Trophoblast cell (in vitro differentiated cells and primary cell): Measurements from ENCODE around the gene KLC1.

Experiments used
- DNase-seq, 2 donors: peaks; one replicate each; pipeline ENCODE4 v3.0.0-alpha.2; 2016
- H2AFZ ChIP-seq: 2 replicates; pipeline ENCODE4 v1.6.1; 2013; ENCODE audit warnings: low read length, moderate library complexity, mild to moderate bottlenecking; ENCODE audit not compliant: insufficient read depth, poor library complexity
- H2AK5ac ChIP-seq: 2 replicates; pipeline ENCODE4 v1.6.1; 2013; ENCODE audit warnings: mild to moderate bottlenecking, low read length
- H2BK120ac ChIP-seq: 2 replicates; pipeline ENCODE4 v1.6.1; 2013; ENCODE audit warnings: low read length, mild to moderate bottlenecking, moderate library complexity; ENCODE audit not compliant: insufficient read depth, poor library complexity
- H2BK12ac ChIP-seq: 2 replicates; pipeline ENCODE4 v1.6.1; 2013; ENCODE audit warnings: mild to moderate bottlenecking, low read length, moderate library complexity
- H2BK5ac ChIP-seq: 2 replicates; pipeline ENCODE4 v1.6.1; 2013; ENCODE audit warnings: low read length, low read depth, moderate library complexity, mild to moderate bottlenecking; ENCODE audit not compliant: poor library complexity
- H3K14ac ChIP-seq: 2 replicates; pipeline ENCODE4 v1.6.1; 2013; ENCODE audit warnings: mild to moderate bottlenecking, low read length
- H3K18ac ChIP-seq: 2 replicates; pipeline ENCODE4 v1.6.1; 2013; ENCODE audit warnings: mild to moderate bottlenecking, low read length
- H3K23ac ChIP-seq: 2 replicates; pipeline ENCODE4 v1.6.1; 2013; ENCODE audit warnings: low read length
- H3K27ac ChIP-seq: 2 replicates; pipeline ENCODE4 v1.5.1; 2013; ENCODE audit warnings: low read depth, mild to moderate bottlenecking, inconsistent platforms, low read length, moderate library complexity
- H3K27me3 ChIP-seq: 2 replicates; pipeline ENCODE4 v1.6.1; 2013; ENCODE audit warnings: inconsistent platforms, mild to moderate bottlenecking, low read length, moderate library complexity; ENCODE audit not compliant: insufficient read depth
- H3K36me3 ChIP-seq, 2 experiments: 1 replicate in 1 of 2; 2 replicates in 1 of 2; pipeline ENCODE4 v1.6.1; 2013; ENCODE audit warnings: low read length in 2 of 2, mild to moderate bottlenecking in 2 of 2, moderate library complexity in 1 of 2; ENCODE audit not compliant: insufficient read depth in 2 of 2, control insufficient read depth in 1 of 2
- H3K4ac ChIP-seq: 2 replicates; pipeline ENCODE4 v1.6.1; 2013; ENCODE audit warnings: low read depth, mild to moderate bottlenecking, low read length, moderate library complexity
- H3K4me1 ChIP-seq, 2 experiments: 1 replicate in 1 of 2; 2 replicates in 1 of 2; pipeline ENCODE4 v1.6.1; 2013; ENCODE audit warnings: low read length in 2 of 2, mild to moderate bottlenecking in 2 of 2, moderate library complexity in 1 of 2; ENCODE audit not compliant: insufficient read depth in 2 of 2, control insufficient read depth in 1 of 2
- H3K4me2 ChIP-seq: 2 replicates; pipeline ENCODE4 v1.6.1; 2013; ENCODE audit warnings: inconsistent platforms, mild to moderate bottlenecking, low read length, moderate library complexity
- H3K4me3 ChIP-seq: 2 replicates; pipeline ENCODE4 v1.5.1; 2013; ENCODE audit warnings: mild to moderate bottlenecking, low read depth, low read length, inconsistent platforms
- H3K79me1 ChIP-seq: one replicate; pipeline ENCODE4 v1.6.1; 2013; ENCODE audit warnings: low read length
- H3K79me2 ChIP-seq: 2 replicates; pipeline ENCODE4 v1.6.1; 2013; ENCODE audit warnings: low read length, mild to moderate bottlenecking; ENCODE audit not compliant: control insufficient read depth, insufficient read depth, poor library complexity
- H3K9ac ChIP-seq: 2 replicates; pipeline ENCODE4 v1.6.1; 2013; ENCODE audit warnings: mild to moderate bottlenecking, low read length
- H3K9me3 ChIP-seq: 2 replicates; pipeline ENCODE4 v1.6.1; 2013; ENCODE audit warnings: low read depth, mild to moderate bottlenecking, control low read depth, inconsistent platforms, low read length; ENCODE audit not compliant: insufficient read depth
- H4K12ac ChIP-seq: 2 replicates; pipeline ENCODE4 v1.6.1; 2013; ENCODE audit warnings: low read depth, mild to moderate bottlenecking, low read length, moderate library complexity
- H4K8ac ChIP-seq: 2 replicates; pipeline ENCODE4 v1.6.1; 2013; ENCODE audit warnings: low read depth, mild to moderate bottlenecking, low read length, moderate library complexity
- H4K91ac ChIP-seq: one replicate; pipeline ENCODE4 v1.6.1; 2013; ENCODE audit warnings: low read depth, mild to moderate bottlenecking, low read length, moderate library complexity
- WGBS: extraction: QIAGEN DNeasy Blood & Tissue Kit; methylation state at CpG from one replicate; pipeline ENCODE4 v1.1.7; 2013; ENCODE audit warnings: missing lambda C conversion rate; ENCODE audit not compliant: insufficient read length, insufficient coverage; ENCODE audit errors: extremely low coverage; 5-methylcytosine and 5-hydroxymethylcytosine counted together

The KLC1 gene

GRCh38 chr14:103611215-103611614, 17.8 kb upstream of the KLC1 start:
- Histone ChIP-seq H3K23ac (no peak overlapping the region), H3K79me2 (no peaks in the 10 kb centered on the region), H3K79me1 (no peaks in the 10 kb centered on the region), H3K27ac (no peak overlapping the region), H3K27me3 (no peaks in the 10 kb centered on the region), H3K4ac (no peak overlapping the region), H3K9me3 (peaks cover 12% of the 10 kb centered on the region), H2AFZ (no peak overlapping the region), H3K4me2 (no peak overlapping the region), H3K4me1 (no peaks in the 10 kb centered on the region), H4K91ac (no peak overlapping the region), H3K4me3 (no peak overlapping the region), H2BK5ac (no peak overlapping the region), H3K36me3 (no peaks in the 10 kb centered on the region), H4K12ac (no peak overlapping the region), H4K8ac (no peak overlapping the region), H3K9ac (no peak overlapping the region), H2BK120ac (no peak overlapping the region), H2BK12ac (no peak overlapping the region), H2AK5ac (no peak overlapping the region), H3K14ac (no peak overlapping the region), H3K18ac (no peak overlapping the region)
- WGBS, result no CpG with 5 or more reads among the region's 2 CpGs
- no peak for DNase-seq

- Histone ChIP-seq H2AFZ (no peak overlapping the region), H2BK120ac (no peak overlapping the region), H3K27ac (no peak overlapping the region), H3K36me3 (no peaks in the 10 kb centered on the region), H3K23ac (no peak overlapping the region), H2BK5ac (no peak overlapping the region), H3K4me2 (no peak overlapping the region), H4K12ac (no peak overlapping the region), H3K9ac (no peak overlapping the region), H3K27me3 (no peaks in the 10 kb centered on the region), H3K79me1 (no peaks in the 10 kb centered on the region), H3K9me3 (peaks cover 11% of the 10 kb centered on the region), H3K14ac (no peak overlapping the region), H3K18ac (no peak overlapping the region), H4K8ac (no peak overlapping the region), H3K79me2 (no peaks in the 10 kb centered on the region), H2AK5ac (no peak overlapping the region), H3K4me3 (no peak overlapping the region), H3K4me1 (no peaks in the 10 kb centered on the region), H3K4ac (no peak overlapping the region), H2BK12ac (no peak overlapping the region), H4K91ac (no peak overlapping the region)
- WGBS, result no CpG with 5 or more reads among the region's 4 CpGs
- DNase-seq, result peak in 1 of 2 donors; percentile 47
Observed at GRCh38 chr14:103613517-103613916, 15.5 kb upstream of the KLC1 start.

GRCh38 chr14:103616635-103617300, 12.2 kb upstream of the KLC1 start:
- Histone ChIP-seq H3K79me1 (no peaks in the 10 kb centered on the region), H3K4ac (no peak overlapping the region), H2BK12ac (no peak overlapping the region), H2BK120ac (no peak overlapping the region), H4K8ac (no peak overlapping the region), H3K23ac (no peak overlapping the region), H3K4me3 (no peak overlapping the region), H3K14ac (no peak overlapping the region), H3K27ac (no peak overlapping the region), H3K79me2 (no peaks in the 10 kb centered on the region), H2AFZ (no peak overlapping the region), H3K9ac (no peak overlapping the region), H3K9me3 (peaks cover 4% of the 10 kb centered on the region), H4K12ac (no peak overlapping the region), H3K27me3 (no peaks in the 10 kb centered on the region), H2BK5ac (no peak overlapping the region), H3K4me2 (no peak overlapping the region), H3K18ac (no peak overlapping the region), H4K91ac (no peak overlapping the region), H2AK5ac (no peak overlapping the region), H3K36me3 (no peaks in the 10 kb centered on the region), H3K4me1 (no peaks in the 10 kb centered on the region)
- no peak for DNase-seq
- WGBS, result no CpG with 5 or more reads among the region's 17 CpGs

- no CpG with 5 or more reads among the region's 5 CpGs for WGBS
- Histone ChIP-seq H3K27ac (no peak overlapping the region), H4K8ac (no peak overlapping the region), H2BK12ac (no peak overlapping the region), H3K9me3 (peaks cover 2% of the 10 kb centered on the region), H3K79me2 (no peaks in the 10 kb centered on the region), H3K36me3 (no peaks in the 10 kb centered on the region), H3K4ac (no peak overlapping the region), H4K12ac (no peak overlapping the region), H3K4me2 (no peak overlapping the region), H2BK120ac (no peak overlapping the region), H4K91ac (no peak overlapping the region), H2AFZ (no peak overlapping the region), H3K4me3 (no peak overlapping the region), H3K9ac (no peak overlapping the region), H2BK5ac (no peak overlapping the region), H3K4me1 (no peaks in the 10 kb centered on the region), H3K18ac (no peak overlapping the region), H3K14ac (no peak overlapping the region), H3K27me3 (no peaks in the 10 kb centered on the region), H3K23ac (no peak overlapping the region), H3K79me1 (peaks cover 1% of the 10 kb centered on the region), H2AK5ac (no peak overlapping the region)
- DNase-seq, result peak; percentile 19 to 46
Observed at GRCh38 chr14:103619057-103619456, 10.0 kb upstream of the KLC1 start.
